H1 (cell line): Measurements from ENCODE around the gene NSUN7. TPM values are rescaled to one million over a fixed set of nuclear protein-coding genes. Genes with fewer than 3 reads are reported as not detected.

Source experiments
- SUZ12 ChIP-seq: fragments of 200-600 bp; sonication (generic); IDR thresholded peaks from 2 replicates; pipeline ENCODE4 v1.6.1; 2012; ENCODE audit warnings: mild to moderate bottlenecking, inconsistent platforms, low read length, moderate library complexity, mixed read lengths
- polyA plus RNA-seq, 7 experiments: library from polyadenylated mRNA; depleted of rRNA in 3 of 7; stranded (reverse) in 5 of 7; unstranded in 2 of 7; fragments of >200 nt in 5 of 7; fragments of 200-250 nt in 2 of 7; gene quantifications; 1 replicate in 5 of 7; 2 replicates in 1 of 7; 4 replicates in 1 of 7; pipeline versions ENCODE4 v1.2.1 to v1.2.3, GENCODE V29; 2011 to 2013; ENCODE audit warnings: missing spikeins in 2 of 7, mixed read lengths in 2 of 7
- total RNA-seq: library from RNA; stranded (reverse); fragmentation: NEBNext Ultra II Directional; extraction: Animal tissue kit (Norgen Biotek cat#: 25700); gene quantifications from 2 replicates; pipeline ENCODE4 v1.2.1, GENCODE V29; 2021

Gene NSUN7
- total and polyA plus RNA-seq, 2 of the 8 experiments (the other 6 are each of a cell fraction or from before 2014, with no cell fraction given): 8.8 to 24.4 TPM

DNA sequence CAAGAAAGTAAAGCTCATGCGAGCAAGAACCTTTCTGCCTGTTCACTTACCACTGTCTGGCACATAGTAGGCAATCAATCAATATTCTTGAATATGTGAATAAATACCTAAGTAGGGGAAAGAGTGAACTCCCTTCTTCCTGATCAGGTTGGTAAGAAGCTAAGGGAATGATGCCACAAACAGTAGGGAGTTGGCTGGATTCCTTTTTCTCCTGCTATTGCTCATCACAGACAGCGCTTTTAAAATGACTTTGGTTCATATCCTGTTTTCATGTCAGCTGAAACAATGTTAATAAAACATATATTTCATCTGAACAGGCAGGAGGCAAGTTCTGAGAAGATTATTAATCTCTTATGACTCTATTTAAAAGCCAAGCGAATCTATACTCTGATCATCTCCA lies 99.2 kb downstream of the NSUN7 start (continued):
- no peak for TF ChIP-seq SUZ12
- TF ChIP-seq, all 59 proteins: peak for 0
